ENCODE results near the gene ATP8B4.

ATP8B4 gene

GRCh38 chr15:49817100-49817499 lies 301.9 kb downstream of the ATP8B4 start:
- DNase-seq (ENCODE audit: low read depth): no peak
- no peak for TF ChIP-seq CTCF (conservative IDR thresholded peaks at IDR 0.05; ENCODE audit: low read depth, low read length)
- H3K4me3 ChIP-seq (ENCODE audit: low read depth, low read length): no peak overlapping the region

GRCh38 chr15:49815950-49816349 lies 303.1 kb downstream of the ATP8B4 start:
- H3K4me3 ChIP-seq (ENCODE audit: low read depth, low read length): no peak overlapping the region
- DNase-seq (ENCODE audit: low read depth): peak; percentile 71
- TF ChIP-seq CTCF (conservative IDR thresholded peaks at IDR 0.05; ENCODE audit: low read depth, low read length): no peak

- DNase-seq (ENCODE audit: low read depth): no peak
- H3K4me3 ChIP-seq (ENCODE audit: low read depth, low read length): no peak overlapping the region
- TF ChIP-seq CTCF (conservative IDR thresholded peaks at IDR 0.05; ENCODE audit: low read depth, low read length): no peak
Measured at GRCh38 chr15:49815526-49815925, 303.5 kb downstream of the ATP8B4 start.

GRCh38 chr15:49814709-49815108 lies 304.3 kb downstream of the ATP8B4 start:
- TF ChIP-seq CTCF (conservative IDR thresholded peaks at IDR 0.05; ENCODE audit: low read depth, low read length): no peak
- no peak overlapping the region for H3K4me3 ChIP-seq (ENCODE audit: low read depth, low read length)
- no peak for DNase-seq (ENCODE audit: low read depth)

GRCh38 chr15:49813625-49814024 lies 305.4 kb downstream of the ATP8B4 start:
- no peak for DNase-seq (ENCODE audit: low read depth)
- TF ChIP-seq CTCF (conservative IDR thresholded peaks at IDR 0.05; ENCODE audit: low read depth, low read length): no peak
- H3K4me3 ChIP-seq (ENCODE audit: low read depth, low read length): no peak overlapping the region

- TF ChIP-seq CTCF (conservative IDR thresholded peaks at IDR 0.05; ENCODE audit: low read depth, low read length): no peak
- no peak for DNase-seq (ENCODE audit: low read depth)
Measured at GRCh38 chr15:49810720-49811119, 308.3 kb downstream of the ATP8B4 start.

GRCh38 chr15:49809894-49810609 lies 309.0 kb downstream of the ATP8B4 start:
- DNase-seq (ENCODE audit: low read depth): no peak
- TF ChIP-seq CTCF (conservative IDR thresholded peaks at IDR 0.05; ENCODE audit: low read depth, low read length): no peak
- H3K4me3 ChIP-seq (ENCODE audit: low read depth, low read length): no peak overlapping the region

More at GRCh38 chr15:49810720-49811119, 308.3 kb downstream of the ATP8B4 start:
- H3K4me3 ChIP-seq (ENCODE audit: low read depth, low read length): no peak overlapping the region

All from choroid plexus epithelial cell (primary cell).